A549 (cell line): ENCODE data around the gene CCDC34.

Experiments used
- BHLHE40 ChIP-seq: IDR thresholded peaks from 2 replicates; pipeline ENCODE4 v1.6.1; 2012; ENCODE audit warnings: low read depth, low read length, inconsistent platforms
- EP300 ChIP-seq, 2 experiments: fragments of >200 bp; sonication (Bioruptor Twin); formaldehyde crosslinking; IDR thresholded peaks; 2 replicates in 1 of 2; 3 replicates in 1 of 2; pipeline ENCODE4 v1.6.1; 2016 to 2017
- FOSB ChIP-seq: fragments of 250-450 bp; sonication (Bioruptor Pico); IDR thresholded peaks from 2 replicates; pipeline ENCODE4 v1.5.0; 2020; ENCODE audit warnings: mild to moderate bottlenecking, moderate library complexity
- HDAC2 ChIP-seq: fragments of 200-600 bp; sonication (generic); IDR thresholded peaks from 2 replicates; pipeline ENCODE4 v1.6.1; 2016
- MAFK ChIP-seq: fragments of 450-650 bp; IDR thresholded peaks from 2 replicates; pipeline ENCODE4 v1.6.1; 2014; ENCODE audit not compliant: partially characterized antibody
- TF ChIP-seq, protein P1 (sequence below): fragments of 200-600 bp; sonication (generic); IDR thresholded peaks from 2 replicates; pipeline ENCODE4 v1.6.1; 2016; ENCODE audit warnings: antibody characterized with exemption, mild to moderate bottlenecking, moderate library complexity
- TF ChIP-seq, protein P2 (sequence below): fragments of >200 bp; sonication (Bioruptor Twin); formaldehyde crosslinking; IDR thresholded peaks from 3 replicates; pipeline ENCODE4 v1.5.1; 2016

GRCh38 chr11:27363576-27364117 is 632 bp upstream of the CCDC34 start:
- TF ChIP-seq, protein P1, sequence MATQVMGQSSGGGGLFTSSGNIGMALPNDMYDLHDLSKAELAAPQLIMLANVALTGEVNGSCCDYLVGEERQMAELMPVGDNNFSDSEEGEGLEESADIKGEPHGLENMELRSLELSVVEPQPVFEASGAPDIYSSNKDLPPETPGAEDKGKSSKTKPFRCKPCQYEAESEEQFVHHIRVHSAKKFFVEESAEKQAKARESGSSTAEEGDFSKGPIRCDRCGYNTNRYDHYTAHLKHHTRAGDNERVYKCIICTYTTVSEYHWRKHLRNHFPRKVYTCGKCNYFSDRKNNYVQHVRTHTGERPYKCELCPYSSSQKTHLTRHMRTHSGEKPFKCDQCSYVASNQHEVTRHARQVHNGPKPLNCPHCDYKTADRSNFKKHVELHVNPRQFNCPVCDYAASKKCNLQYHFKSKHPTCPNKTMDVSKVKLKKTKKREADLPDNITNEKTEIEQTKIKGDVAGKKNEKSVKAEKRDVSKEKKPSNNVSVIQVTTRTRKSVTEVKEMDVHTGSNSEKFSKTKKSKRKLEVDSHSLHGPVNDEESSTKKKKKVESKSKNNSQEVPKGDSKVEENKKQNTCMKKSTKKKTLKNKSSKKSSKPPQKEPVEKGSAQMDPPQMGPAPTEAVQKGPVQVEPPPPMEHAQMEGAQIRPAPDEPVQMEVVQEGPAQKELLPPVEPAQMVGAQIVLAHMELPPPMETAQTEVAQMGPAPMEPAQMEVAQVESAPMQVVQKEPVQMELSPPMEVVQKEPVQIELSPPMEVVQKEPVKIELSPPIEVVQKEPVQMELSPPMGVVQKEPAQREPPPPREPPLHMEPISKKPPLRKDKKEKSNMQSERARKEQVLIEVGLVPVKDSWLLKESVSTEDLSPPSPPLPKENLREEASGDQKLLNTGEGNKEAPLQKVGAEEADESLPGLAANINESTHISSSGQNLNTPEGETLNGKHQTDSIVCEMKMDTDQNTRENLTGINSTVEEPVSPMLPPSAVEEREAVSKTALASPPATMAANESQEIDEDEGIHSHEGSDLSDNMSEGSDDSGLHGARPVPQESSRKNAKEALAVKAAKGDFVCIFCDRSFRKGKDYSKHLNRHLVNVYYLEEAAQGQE = no peak; the same call in 1 of the 2 replicates
- TF ChIP-seq BHLHE40 = no peak
- TF ChIP-seq FOSB = 0 out of 2 replicates have a peak, but pooled peaks have one; percentile 12
- TF ChIP-seq, protein P2, sequence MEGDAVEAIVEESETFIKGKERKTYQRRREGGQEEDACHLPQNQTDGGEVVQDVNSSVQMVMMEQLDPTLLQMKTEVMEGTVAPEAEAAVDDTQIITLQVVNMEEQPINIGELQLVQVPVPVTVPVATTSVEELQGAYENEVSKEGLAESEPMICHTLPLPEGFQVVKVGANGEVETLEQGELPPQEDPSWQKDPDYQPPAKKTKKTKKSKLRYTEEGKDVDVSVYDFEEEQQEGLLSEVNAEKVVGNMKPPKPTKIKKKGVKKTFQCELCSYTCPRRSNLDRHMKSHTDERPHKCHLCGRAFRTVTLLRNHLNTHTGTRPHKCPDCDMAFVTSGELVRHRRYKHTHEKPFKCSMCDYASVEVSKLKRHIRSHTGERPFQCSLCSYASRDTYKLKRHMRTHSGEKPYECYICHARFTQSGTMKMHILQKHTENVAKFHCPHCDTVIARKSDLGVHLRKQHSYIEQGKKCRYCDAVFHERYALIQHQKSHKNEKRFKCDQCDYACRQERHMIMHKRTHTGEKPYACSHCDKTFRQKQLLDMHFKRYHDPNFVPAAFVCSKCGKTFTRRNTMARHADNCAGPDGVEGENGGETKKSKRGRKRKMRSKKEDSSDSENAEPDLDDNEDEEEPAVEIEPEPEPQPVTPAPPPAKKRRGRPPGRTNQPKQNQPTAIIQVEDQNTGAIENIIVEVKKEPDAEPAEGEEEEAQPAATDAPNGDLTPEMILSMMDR = no peak
- peak; percentile 95 for TF ChIP-seq MAFK
- TF ChIP-seq HDAC2 = no peak
- TF ChIP-seq EP300 (IDR thresholded peaks at IDR 0.05) = no peak
